Liver (tissue), 9 donors: ENCODE measurements around the gene MVP. TPM values are rescaled to one million over a fixed set of nuclear protein-coding genes. Genes with fewer than 3 reads are reported as not detected.

Experiments
- DNase-seq: peaks from one replicate; pipeline ENCODE4 v3.0.0-alpha.2; 2017; ENCODE audit warnings: low spot score
- H3K27ac ChIP-seq, 2 donors: one replicate each; pipeline ENCODE4 v1.7.0; 2013; ENCODE audit warnings: inconsistent platforms in 2 of 2, low read length in 2 of 2, control low read depth in 1 of 2, low read depth in 1 of 2, mild to moderate bottlenecking in 1 of 2
- H3K27me3 ChIP-seq, 4 donors: one replicate each; pipeline versions ENCODE4 v1.6.1 to v1.7.0; 2013; ENCODE audit warnings: low read length in 3 of 4, inconsistent platforms in 1 of 4, mild to moderate bottlenecking in 1 of 4, moderate library complexity in 1 of 4; ENCODE audit not compliant: control insufficient read depth in 4 of 4, insufficient read depth in 4 of 4
- H3K36me3 ChIP-seq, 4 donors: one replicate each; pipeline versions ENCODE4 v1.6.1 to v1.7.0; 2013; ENCODE audit warnings: low read length in 3 of 4, mild to moderate bottlenecking in 3 of 4, low read depth in 1 of 4, moderate library complexity in 1 of 4; ENCODE audit not compliant: control insufficient read depth in 4 of 4, insufficient read depth in 3 of 4
- H3K4me1 ChIP-seq, 4 donors: one replicate each; pipeline versions ENCODE4 v1.6.1 to v1.7.0; 2013; ENCODE audit warnings: low read length in 3 of 4, mild to moderate bottlenecking in 3 of 4, moderate library complexity in 1 of 4; ENCODE audit not compliant: control insufficient read depth in 4 of 4, insufficient read depth in 4 of 4
- H3K4me3 ChIP-seq, 3 donors: one replicate each; pipeline versions ENCODE4 v1.6.1 to v1.7.0; 2013; ENCODE audit warnings: low read length in 3 of 3, control low read depth in 1 of 3, low read depth in 1 of 3, mild to moderate bottlenecking in 1 of 3
- H3K9ac ChIP-seq, 2 donors: one replicate each; pipeline ENCODE4 v1.7.0; 2013; ENCODE audit warnings: low read length in 2 of 2, mild to moderate bottlenecking in 2 of 2, moderate library complexity in 2 of 2, control low read depth in 1 of 2, low read depth in 1 of 2
- H3K9me3 ChIP-seq, 4 donors: one replicate each; pipeline versions ENCODE4 v1.6.1 to v1.7.0; 2013; ENCODE audit warnings: low read length in 3 of 4; ENCODE audit not compliant: control insufficient read depth in 4 of 4
- EGR1 ChIP-seq, 2 donors: IDR thresholded peaks; 2 replicates each; pipeline ENCODE4 v1.6.1; 2016 to 2018; ENCODE audit warnings: antibody characterized with exemption in 2 of 2, low read depth in 2 of 2
- FOXA1 ChIP-seq: IDR thresholded peaks from 2 replicates; pipeline ENCODE4 v1.6.1; 2016; ENCODE audit warnings: antibody characterized with exemption
- FOXA2 ChIP-seq: IDR thresholded peaks from 2 replicates; pipeline ENCODE4 v1.6.1; 2016; ENCODE audit warnings: antibody characterized with exemption
- JUND ChIP-seq, 2 donors: IDR thresholded peaks; 2 replicates each; pipeline ENCODE4 v1.6.1; 2016; ENCODE audit warnings: antibody characterized with exemption in 2 of 2
- RAD21 ChIP-seq, 2 donors: IDR thresholded peaks; 2 replicates each; pipeline ENCODE4 v1.6.1; 2016; ENCODE audit warnings: antibody characterized with exemption in 2 of 2, mild to moderate bottlenecking in 2 of 2
- REST ChIP-seq: IDR thresholded peaks from 2 replicates; pipeline ENCODE4 v1.6.1; 2016; ENCODE audit warnings: antibody characterized with exemption, mild to moderate bottlenecking
- RXRA ChIP-seq, 2 donors: IDR thresholded peaks; 2 replicates each; pipeline ENCODE4 v1.6.1; 2017 to 2018; ENCODE audit warnings: antibody characterized with exemption in 2 of 2, mild to moderate bottlenecking in 1 of 2
- SP1 ChIP-seq: IDR thresholded peaks from 2 replicates; pipeline ENCODE4 v1.6.1; 2018; ENCODE audit warnings: antibody characterized with exemption, mild to moderate bottlenecking
- WGBS: extraction: QIAGEN DNeasy Blood & Tissue Kit; methylation state at CpG from one replicate; pipeline ENCODE4 v1.1.7; 2013; 5-methylcytosine and 5-hydroxymethylcytosine counted together
- polyA plus RNA-seq, 2 donors: library from polyadenylated mRNA; stranded (reverse) in 1 of 2; unstranded in 1 of 2; fragments of 200-250 nt in 1 of 2; fragments of >200 nt in 1 of 2; fragmentation: Nextera tagmentation in 1 of 2; extraction: Ambion mirVana in 1 of 2; gene quantifications; one replicate each; pipeline versions ENCODE4 v1.2.1 to v1.2.3, GENCODE V29; 2013 to 2015
- total RNA-seq, 2 donors: library from RNA; depleted of rRNA; stranded (reverse); fragments of >200 nt; gene quantifications; one replicate each; pipeline ENCODE4 v1.2.3, GENCODE V29; 2014
- TF ChIP-seq, protein P1 (sequence below): fragments of 150-350 bp; IDR thresholded peaks from 2 replicates; pipeline ENCODE4 v1.5.1; 2017; ENCODE audit warnings: improper control_type of control experiment, low read depth, low read length; ENCODE audit not compliant: missing input control
- TF ChIP-seq, protein P2 (sequence below): IDR thresholded peaks from 2 replicates; pipeline ENCODE4 v1.6.1; 2016; ENCODE audit warnings: antibody characterized with exemption
- donor health status: healthy.
- donor health status: healthy.
- donor health status: healthy.
- donor health status: healthy.
- donor health status: healthy.

Gene MVP
- total and polyA plus RNA-seq, 4 donors = 30.7 to 78.4 (median 50.7) TPM

DNA sequence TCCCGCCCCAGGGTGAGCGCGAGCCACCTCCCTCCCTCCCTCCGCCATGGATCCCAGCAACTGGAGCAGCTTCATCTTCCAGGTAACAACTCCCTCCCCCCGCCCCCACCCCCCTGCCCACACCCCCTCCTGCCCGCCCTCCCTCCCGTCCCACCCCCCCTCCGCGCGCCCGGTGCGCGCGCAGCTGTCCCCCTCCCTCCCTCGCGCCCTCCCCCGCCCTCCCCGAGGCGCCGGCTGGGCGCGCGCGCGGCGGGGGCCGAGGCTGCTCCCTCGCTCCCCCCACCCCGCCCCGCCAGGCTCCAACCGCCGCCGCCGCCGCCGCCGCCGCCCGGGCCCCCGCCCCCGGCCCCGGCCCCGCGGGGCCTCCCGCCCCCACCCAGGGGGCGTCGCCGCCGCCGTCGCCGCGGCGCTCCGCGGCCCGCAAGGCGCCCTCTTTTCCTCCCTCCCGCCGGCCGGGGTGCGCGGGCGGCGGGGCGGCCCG, 14.1 kb upstream of the MVP start, which contains the start of gene MAZ:
MAZ (plus strand) TSS at position 431 of the 481 bp plus-strand sequence. CDS start 173 bp downstream, outside the sequence.
- TF ChIP-seq FOXA1 = no peak
- TF ChIP-seq FOXA2 = no peak
- TF ChIP-seq REST = no peak
- TF ChIP-seq, protein P1, sequence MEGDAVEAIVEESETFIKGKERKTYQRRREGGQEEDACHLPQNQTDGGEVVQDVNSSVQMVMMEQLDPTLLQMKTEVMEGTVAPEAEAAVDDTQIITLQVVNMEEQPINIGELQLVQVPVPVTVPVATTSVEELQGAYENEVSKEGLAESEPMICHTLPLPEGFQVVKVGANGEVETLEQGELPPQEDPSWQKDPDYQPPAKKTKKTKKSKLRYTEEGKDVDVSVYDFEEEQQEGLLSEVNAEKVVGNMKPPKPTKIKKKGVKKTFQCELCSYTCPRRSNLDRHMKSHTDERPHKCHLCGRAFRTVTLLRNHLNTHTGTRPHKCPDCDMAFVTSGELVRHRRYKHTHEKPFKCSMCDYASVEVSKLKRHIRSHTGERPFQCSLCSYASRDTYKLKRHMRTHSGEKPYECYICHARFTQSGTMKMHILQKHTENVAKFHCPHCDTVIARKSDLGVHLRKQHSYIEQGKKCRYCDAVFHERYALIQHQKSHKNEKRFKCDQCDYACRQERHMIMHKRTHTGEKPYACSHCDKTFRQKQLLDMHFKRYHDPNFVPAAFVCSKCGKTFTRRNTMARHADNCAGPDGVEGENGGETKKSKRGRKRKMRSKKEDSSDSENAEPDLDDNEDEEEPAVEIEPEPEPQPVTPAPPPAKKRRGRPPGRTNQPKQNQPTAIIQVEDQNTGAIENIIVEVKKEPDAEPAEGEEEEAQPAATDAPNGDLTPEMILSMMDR = no peak
- TF ChIP-seq JUND (IDR thresholded peaks at IDR 0.05) = no peak
- H3K4me1 ChIP-seq = peaks cover 11 to 43% (median 26%) of the 10 kb centered on the region in 4 donors
- peak within 1 kb of the TSS; percentile 91 to 98 for H3K27ac ChIP-seq
- H3K36me3 ChIP-seq = peaks cover 2 to 10% (median 4%) of the 10 kb centered on the region in 4 donors
- 3% methylated on average over 67 of the region's 67 CpGs for WGBS
- H3K9me3 ChIP-seq = no peaks in the 10 kb centered on the region
- DNase-seq = no peak
- no peaks in the 10 kb centered on the region for H3K27me3 ChIP-seq
- H3K4me3 ChIP-seq = peak within 1 kb of the TSS; percentile 53 to 93 (median 90)
- peak within 1 kb of the TSS in 1 of 2 donors; percentile 48 for H3K9ac ChIP-seq

DNA sequence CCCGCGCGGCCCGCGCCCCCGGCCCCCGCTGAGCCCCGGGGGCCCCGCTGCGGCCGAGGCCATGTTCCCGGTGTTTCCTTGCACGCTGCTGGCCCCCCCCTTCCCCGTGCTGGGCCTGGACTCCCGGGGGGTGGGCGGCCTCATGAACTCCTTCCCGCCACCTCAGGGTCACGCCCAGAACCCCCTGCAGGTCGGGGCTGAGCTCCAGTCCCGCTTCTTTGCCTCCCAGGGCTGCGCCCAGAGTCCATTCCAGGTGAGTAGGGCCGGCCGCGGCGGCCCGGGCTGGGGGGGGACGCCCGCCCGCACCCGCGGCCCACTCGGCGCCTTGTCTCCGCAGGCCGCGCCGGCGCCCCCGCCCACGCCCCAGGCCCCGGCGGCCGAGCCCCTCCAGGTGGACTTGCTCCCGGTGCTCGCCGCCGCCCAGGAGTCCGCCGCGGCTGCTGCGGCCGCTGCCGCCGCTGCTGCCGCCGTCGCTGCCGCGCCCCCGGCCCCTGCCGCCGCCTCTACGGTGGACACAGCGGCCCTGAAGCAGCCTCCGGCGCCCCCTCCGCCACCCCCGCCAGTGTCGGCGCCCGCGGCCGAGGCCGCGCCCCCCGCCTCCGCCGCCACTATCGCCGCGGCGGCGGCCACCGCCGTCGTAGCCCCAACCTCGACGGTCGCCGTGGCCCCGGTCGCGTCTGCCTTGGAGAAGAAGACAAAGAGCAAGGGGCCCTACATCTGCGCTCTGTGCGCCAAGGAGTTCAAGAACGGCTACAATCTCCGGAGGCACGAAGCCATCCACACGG, 13.4 kb upstream of the MVP start:
- H3K27me3 ChIP-seq = no peaks in the 10 kb centered on the region
- H3K9ac ChIP-seq = peak overlapping the region in 1 of 2 donors; percentile 48
- peaks cover 2 to 10% (median 4%) of the 10 kb centered on the region in 4 donors for H3K36me3 ChIP-seq
- peak overlapping the region; percentile 53 to 93 (median 55) for H3K4me3 ChIP-seq
- H3K27ac ChIP-seq = peak overlapping the region; percentile 73 to 88
- H3K9me3 ChIP-seq = no peaks in the 10 kb centered on the region
- DNase-seq = peak; percentile 64
- H3K4me1 ChIP-seq = peaks cover 11 to 49% (median 32%) of the 10 kb centered on the region in 4 donors
- 2% methylated on average over 99 of the region's 99 CpGs for WGBS
- TF ChIP-seq EGR1 (IDR thresholded peaks at IDR 0.05; ENCODE audit: low read depth in 2 of 2) (no peak), RXRA (IDR thresholded peaks at IDR 0.05) (no peak)

DNA sequence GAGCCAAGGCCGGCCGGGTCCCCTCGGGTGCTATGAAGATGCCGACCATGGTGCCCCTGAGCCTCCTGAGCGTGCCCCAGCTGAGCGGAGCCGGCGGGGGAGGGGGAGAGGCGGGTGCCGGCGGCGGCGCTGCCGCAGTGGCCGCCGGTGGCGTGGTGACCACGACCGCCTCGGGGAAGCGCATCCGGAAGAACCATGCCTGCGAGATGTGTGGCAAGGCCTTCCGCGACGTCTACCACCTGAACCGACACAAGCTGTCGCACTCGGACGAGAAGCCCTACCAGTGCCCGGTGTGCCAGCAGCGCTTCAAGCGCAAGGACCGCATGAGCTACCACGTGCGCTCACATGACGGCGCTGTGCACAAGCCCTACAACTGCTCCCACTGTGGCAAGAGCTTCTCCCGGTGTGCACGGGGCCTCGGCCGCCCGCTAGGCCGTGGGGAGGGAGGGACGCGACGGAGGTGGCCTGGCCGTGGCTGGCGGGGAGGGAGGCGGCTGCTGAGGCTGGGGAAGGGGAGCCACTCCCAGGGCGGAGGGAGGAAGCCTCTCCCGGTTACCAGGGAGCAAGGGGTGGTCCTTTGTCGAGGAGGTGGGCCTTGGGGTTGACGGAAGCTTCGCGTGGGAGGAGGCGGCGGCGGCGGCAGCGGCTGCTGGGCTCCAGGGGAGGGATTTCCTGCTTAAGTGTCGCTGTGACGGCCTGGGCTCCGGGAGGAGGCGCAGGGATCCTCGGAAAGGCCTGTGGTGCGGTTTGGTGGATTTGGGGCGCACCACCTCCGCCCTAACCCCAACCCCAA, 12.6 kb upstream of the MVP start:
- DNase-seq = peak; percentile 83
- whole genome bisulfite sequencing = 38% methylated on average over 69 of the region's 69 CpGs
- H3K4me1 ChIP-seq = peaks cover 16 to 56% (median 36%) of the 10 kb centered on the region in 4 donors

More for the DNA sequence above, 12.6 kb upstream of the MVP start:
- peak overlapping the region; percentile 73 to 88 for H3K27ac ChIP-seq
- H3K9me3 ChIP-seq = no peaks in the 10 kb centered on the region
- TF ChIP-seq, protein P1 = peak; percentile 18
- no peak for TF ChIP-seq JUND (IDR thresholded peaks at IDR 0.05)
- no peak for TF ChIP-seq FOXA1
- no peak for TF ChIP-seq REST
- peak; percentile 42 for TF ChIP-seq SP1
- TF ChIP-seq, protein P2, sequence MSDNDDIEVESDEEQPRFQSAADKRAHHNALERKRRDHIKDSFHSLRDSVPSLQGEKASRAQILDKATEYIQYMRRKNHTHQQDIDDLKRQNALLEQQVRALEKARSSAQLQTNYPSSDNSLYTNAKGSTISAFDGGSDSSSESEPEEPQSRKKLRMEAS = peak; percentile 66
- TF ChIP-seq RAD21 (IDR thresholded peaks at IDR 0.05) = peak; percentile 38 to 59
- H3K9ac ChIP-seq = peak overlapping the region in 1 of 2 donors; percentile 51
- H3K36me3 ChIP-seq = peaks cover 2 to 10% (median 4%) of the 10 kb centered on the region in 4 donors
- no peaks in the 10 kb centered on the region for H3K27me3 ChIP-seq
- peak overlapping the region in 2 of 3 donors; percentile 42 to 93 for H3K4me3 ChIP-seq
